DND-41 (cell line): ENCODE data around the gene PRTFDC1.
"Not testable (repeated sequence)": the region's sequence is repeated elsewhere in the genome, so short reads cannot be mapped to it uniquely, and the experiment has no call there.

Experiments used
- EZH2 ChIP-seq: IDR thresholded peaks from 3 replicates; pipeline ENCODE4 v1.6.1; 2012; ENCODE audit warnings: borderline replicate concordance, low read depth, mild to moderate bottlenecking, moderate library complexity, low read length, inconsistent platforms; ENCODE audit not compliant: severe bottlenecking
- TF ChIP-seq, protein P1 (sequence below): IDR thresholded peaks from 2 replicates; pipeline ENCODE4 v1.5.1; 2012; ENCODE audit warnings: borderline replicate concordance, low read length, moderate library complexity, mild to moderate bottlenecking; ENCODE audit not compliant: poor library complexity, severe bottlenecking; ENCODE audit errors: extremely low read depth

DNA sequence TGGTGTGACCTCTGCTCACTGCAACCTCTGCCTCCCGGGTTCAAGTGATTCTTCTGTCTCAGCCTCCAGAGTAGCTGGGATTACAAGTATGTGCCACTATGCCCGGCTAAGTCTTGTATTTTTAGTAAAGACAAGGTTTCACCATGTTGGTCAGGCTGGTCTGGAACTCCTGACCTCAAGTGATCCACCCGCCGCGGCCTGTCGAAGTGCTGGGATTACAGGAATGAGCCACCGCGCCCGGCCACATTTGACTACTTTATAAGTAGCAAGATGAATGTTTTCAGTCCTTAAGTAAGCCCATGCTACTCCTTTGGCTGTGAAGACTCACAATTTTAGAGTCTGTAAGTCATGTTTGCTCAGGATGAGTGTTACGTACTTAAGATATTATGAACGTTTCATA, 16.5 kb upstream of the PRTFDC1 start:
- TF ChIP-seq, protein P1, sequence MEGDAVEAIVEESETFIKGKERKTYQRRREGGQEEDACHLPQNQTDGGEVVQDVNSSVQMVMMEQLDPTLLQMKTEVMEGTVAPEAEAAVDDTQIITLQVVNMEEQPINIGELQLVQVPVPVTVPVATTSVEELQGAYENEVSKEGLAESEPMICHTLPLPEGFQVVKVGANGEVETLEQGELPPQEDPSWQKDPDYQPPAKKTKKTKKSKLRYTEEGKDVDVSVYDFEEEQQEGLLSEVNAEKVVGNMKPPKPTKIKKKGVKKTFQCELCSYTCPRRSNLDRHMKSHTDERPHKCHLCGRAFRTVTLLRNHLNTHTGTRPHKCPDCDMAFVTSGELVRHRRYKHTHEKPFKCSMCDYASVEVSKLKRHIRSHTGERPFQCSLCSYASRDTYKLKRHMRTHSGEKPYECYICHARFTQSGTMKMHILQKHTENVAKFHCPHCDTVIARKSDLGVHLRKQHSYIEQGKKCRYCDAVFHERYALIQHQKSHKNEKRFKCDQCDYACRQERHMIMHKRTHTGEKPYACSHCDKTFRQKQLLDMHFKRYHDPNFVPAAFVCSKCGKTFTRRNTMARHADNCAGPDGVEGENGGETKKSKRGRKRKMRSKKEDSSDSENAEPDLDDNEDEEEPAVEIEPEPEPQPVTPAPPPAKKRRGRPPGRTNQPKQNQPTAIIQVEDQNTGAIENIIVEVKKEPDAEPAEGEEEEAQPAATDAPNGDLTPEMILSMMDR: not testable (repeated sequence)
- TF ChIP-seq EZH2: not testable (repeated sequence)
